ENCODE measurements around the gene HECW1.

The HECW1 gene

GRCh38 chr7:43585562-43585961 lies 473.1 kb downstream of the HECW1 start:
- ATAC-seq: peak; percentile 29
- TF ChIP-seq CSDC2 (CRISPR knock-in tag; IDR thresholded peaks at IDR 0.05) (no peak), CREB5 (CRISPR knock-in tag; IDR thresholded peaks at IDR 0.05; ENCODE audit: low read depth) (no peak), ZNF565 (CRISPR knock-in tag; conservative IDR thresholded peaks at IDR 0.05; ENCODE audit: low read depth) (no peak), RARB (CRISPR knock-in tag; IDR thresholded peaks at IDR 0.05) (no peak), GLIS3 (CRISPR knock-in tag; IDR thresholded peaks at IDR 0.05) (no peak), OSR1 (CRISPR knock-in tag; IDR thresholded peaks at IDR 0.05) (no peak), ZFP3 (CRISPR knock-in tag; IDR thresholded peaks at IDR 0.05) (peak; percentile 56; the same call in 1 of the 2 replicates), TCF4 (CRISPR knock-in tag; IDR thresholded peaks at IDR 0.05; ENCODE audit: borderline replicate concordance) (no peak), BACH2 (CRISPR knock-in tag; IDR thresholded peaks at IDR 0.05; ENCODE audit: borderline replicate concordance) (no peak), ZNF70 (CRISPR knock-in tag; IDR thresholded peaks at IDR 0.05) (no peak), SNAI2 (CRISPR knock-in tag; IDR thresholded peaks at IDR 0.05) (no peak), ISL1 (CRISPR knock-in tag; IDR thresholded peaks at IDR 0.05) (peak; percentile 77), CSRNP3 (CRISPR knock-in tag; IDR thresholded peaks at IDR 0.05) (no peak), ZNF8 (CRISPR knock-in tag; IDR thresholded peaks at IDR 0.05) (no peak), PATZ1 (CRISPR knock-in tag; IDR thresholded peaks at IDR 0.05; ENCODE audit: borderline replicate concordance) (no peak), ARNTL (CRISPR knock-in tag; IDR thresholded peaks at IDR 0.05; ENCODE audit: borderline replicate concordance, low read depth) (no peak), POU6F1 (CRISPR knock-in tag; IDR thresholded peaks at IDR 0.05; ENCODE audit: borderline replicate concordance, low read depth) (no peak), PPARA (CRISPR knock-in tag; IDR thresholded peaks at IDR 0.05; ENCODE audit: borderline replicate concordance) (no peak)

- peak; percentile 11 for ATAC-seq
- TF ChIP-seq ZNF8 (CRISPR knock-in tag; IDR thresholded peaks at IDR 0.05) (no peak), POU6F1 (CRISPR knock-in tag; IDR thresholded peaks at IDR 0.05; ENCODE audit: borderline replicate concordance, low read depth) (no peak), PATZ1 (CRISPR knock-in tag; IDR thresholded peaks at IDR 0.05; ENCODE audit: borderline replicate concordance) (no peak), CREB5 (CRISPR knock-in tag; IDR thresholded peaks at IDR 0.05; ENCODE audit: low read depth) (no peak), TOX (CRISPR knock-in tag; IDR thresholded peaks at IDR 0.05; ENCODE audit: borderline replicate concordance) (no peak), BACH2 (CRISPR knock-in tag; IDR thresholded peaks at IDR 0.05; ENCODE audit: borderline replicate concordance) (no peak), ISL1 (CRISPR knock-in tag; IDR thresholded peaks at IDR 0.05) (no peak), ZFP30 (CRISPR knock-in tag; IDR thresholded peaks at IDR 0.05) (no peak), ZNF70 (CRISPR knock-in tag; IDR thresholded peaks at IDR 0.05) (no peak), CSRNP3 (CRISPR knock-in tag; IDR thresholded peaks at IDR 0.05) (no peak), TSHZ2 (CRISPR knock-in tag; IDR thresholded peaks at IDR 0.05) (no peak), ZC3H10 (CRISPR knock-in tag; IDR thresholded peaks at IDR 0.05) (no peak), PPARA (CRISPR knock-in tag; IDR thresholded peaks at IDR 0.05; ENCODE audit: borderline replicate concordance) (no peak), OSR1 (CRISPR knock-in tag; IDR thresholded peaks at IDR 0.05) (no peak), ZNF565 (CRISPR knock-in tag; conservative IDR thresholded peaks at IDR 0.05; ENCODE audit: low read depth) (no peak), SNAI2 (CRISPR knock-in tag; IDR thresholded peaks at IDR 0.05) (no peak)
Measured at GRCh38 chr7:43586251-43586900, 473.9 kb downstream of the HECW1 start.

Measured in SK-N-SH treated with all-trans-retinoic acid at 6 μM for 48 hours (cell line).